Daoy (cell line): ENCODE data around the gene COQ8B. TPM values are rescaled to one million over a fixed set of nuclear protein-coding genes. Genes with fewer than 3 reads are reported as not detected.

ENCODE experiments used
- DNase-seq: peaks from one replicate; pipeline ENCODE4 v3.0.0-alpha.2; 2015; ENCODE audit warnings: low read depth
- total RNA-seq: library from RNA; depleted of rRNA; stranded (reverse); fragments of >200 nt; shearing (Covaris generic); gene quantifications from 2 replicates; pipeline ENCODE4 v1.2.3, GENCODE V29; 2014

COQ8B gene
- total RNA-seq, 1 experiment from 2014 or later = 20.0 TPM

DNA sequence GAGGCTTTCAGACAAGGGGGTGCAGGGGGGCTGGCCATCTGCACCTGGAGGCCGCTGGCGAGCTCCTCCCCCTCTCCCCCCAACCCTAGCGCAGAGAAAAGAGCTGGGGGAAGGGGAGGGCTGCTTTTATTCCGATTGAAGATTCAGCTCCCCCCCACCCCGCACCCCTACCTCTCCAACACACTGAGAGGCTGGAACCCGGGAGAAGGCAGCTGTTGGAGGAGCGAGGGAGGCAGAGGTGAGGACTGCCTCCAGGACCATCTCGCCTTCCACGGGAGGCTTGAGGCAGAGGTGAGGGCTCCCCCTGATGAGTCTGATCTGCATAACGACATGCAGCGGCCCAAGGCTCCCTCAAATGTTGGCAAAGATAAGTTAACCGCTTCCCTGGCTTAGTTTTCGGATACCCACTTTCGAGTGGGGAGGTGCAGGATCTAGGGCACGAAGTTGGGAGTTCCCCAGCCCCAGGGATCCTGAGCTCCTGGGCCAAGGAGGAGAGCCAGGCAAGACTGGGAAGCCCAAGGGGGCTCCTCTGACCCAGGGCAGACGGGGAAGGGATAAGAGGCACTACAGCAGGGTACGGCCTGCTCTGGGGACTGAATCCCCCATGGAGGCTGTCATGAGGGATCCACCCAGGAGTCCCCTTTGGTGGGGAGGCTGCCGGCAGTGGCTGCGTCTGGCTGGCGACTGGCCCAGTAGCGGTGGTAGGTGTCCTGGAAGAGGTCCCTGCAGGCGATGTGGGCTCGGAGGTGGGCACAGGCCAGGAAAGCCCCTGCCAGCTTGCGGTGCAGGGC, 25.1 kb downstream of the COQ8B start:
- DNase-seq = peak; percentile 34

DNA sequence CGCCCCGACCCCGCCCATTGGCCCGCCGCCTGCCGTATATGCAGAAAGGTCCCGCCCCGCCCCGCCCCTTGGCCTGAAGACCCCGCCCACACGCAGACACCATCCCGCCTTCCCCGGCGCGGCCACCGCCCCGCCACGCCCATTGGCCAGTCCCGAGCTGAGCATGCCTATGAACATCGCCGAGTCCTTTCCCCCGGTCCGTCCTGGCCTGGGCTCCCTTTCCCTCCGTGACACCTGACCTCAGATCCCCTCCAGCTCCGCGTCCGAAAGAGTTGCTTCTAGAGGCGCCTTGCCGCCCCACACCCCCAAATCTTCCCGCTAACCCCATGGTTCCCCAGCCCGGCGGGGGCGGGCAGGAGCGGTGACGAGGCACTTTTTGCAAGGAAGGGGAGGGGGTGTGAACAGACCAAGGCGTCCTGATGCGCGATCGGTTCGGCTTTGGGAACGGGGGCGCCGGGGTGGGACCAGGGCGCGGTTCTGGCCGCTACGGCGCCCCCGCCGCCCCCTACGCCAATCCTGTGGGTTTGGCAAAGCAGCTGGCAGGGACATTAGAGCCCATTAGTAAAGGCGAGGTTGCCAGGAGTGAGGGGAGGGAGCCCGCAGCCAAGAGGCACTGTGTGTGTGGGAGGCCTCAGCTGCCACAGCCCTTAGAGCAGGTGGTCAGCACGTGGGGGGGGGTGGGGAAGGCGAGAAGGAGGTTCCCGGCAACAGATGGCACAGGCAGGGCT, 25.8 kb downstream of the COQ8B start:
- DNase-seq = peak; percentile 97

- DNase-seq = no peak
Observed at GRCh38 chr19:40690050-40690692, 26.5 kb downstream of the COQ8B start, which contains the start of gene NUMBL. Gene NUMBL, minus strand, starts transcription at chr19:40690651. Its CDS starts 168 bp downstream, at chr19:40690483.

DNA sequence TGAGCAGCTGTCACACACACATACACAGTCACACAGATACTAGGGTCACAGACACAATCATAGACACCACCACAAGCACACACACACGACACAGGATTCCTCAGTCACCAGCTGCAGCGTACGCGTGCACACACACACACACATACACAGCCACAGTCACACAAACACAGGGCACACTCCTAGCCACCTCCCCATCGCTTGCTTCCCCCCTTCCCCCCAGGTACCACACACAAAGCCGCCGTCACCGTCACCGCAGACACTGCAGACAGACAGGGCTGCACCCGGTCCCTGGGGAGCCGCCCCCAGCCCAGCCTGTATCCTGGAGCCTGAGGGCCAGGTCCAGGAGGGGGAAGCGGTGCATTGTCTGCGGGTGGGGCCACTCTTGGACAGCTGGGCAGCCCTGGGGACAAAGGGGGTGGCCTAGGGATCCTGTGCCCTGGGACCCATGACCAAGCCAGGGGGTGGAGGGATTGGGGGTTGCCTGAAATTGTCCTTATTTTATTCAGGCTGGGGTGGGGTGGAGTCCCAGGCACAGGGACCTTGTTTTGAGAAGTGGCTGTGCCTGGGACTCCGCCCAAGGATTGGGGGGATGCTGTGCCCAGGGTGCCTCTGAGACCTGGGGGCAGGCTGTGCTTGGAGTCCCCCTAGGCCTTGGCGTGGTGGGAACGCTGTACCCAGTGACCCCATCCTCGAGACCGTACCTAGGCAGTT, 27.2 kb downstream of the COQ8B start:
- peak; percentile 44 for DNase-seq

DNA sequence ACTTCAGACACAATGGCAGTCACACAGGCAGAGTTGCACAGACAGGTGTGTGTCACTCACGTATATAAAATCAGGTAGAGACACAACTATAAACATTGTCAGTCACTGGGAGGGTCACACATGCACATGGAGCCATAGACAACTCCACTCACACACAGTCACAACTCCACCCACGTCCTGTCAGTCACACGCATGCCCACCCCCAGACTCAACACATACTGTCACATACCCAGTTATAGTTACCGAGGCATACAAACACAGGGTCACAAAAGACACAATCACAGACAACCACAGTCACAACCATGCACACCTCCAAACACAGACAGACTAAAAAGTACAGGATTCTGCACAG, 27.7 kb downstream of the COQ8B start:
- no peak for DNase-seq

DNA sequence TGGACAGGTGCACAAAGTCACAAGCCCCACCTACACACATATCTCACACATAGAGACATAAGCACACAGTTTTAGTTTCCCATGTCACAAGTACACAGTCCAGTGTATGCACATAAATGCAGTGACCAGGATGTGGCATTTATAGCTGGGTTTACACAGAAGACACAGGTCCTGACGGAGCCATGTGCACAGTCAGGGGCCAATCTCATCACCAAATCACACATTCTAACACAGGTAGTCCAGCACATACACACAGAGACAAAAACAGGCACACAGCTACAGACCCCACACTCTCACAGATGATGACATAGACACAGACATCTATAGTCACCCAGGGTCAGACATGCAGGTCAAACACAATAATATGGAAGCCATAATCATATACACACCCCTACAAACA, 28.4 kb downstream of the COQ8B start:
- DNase-seq = no peak

DNA sequence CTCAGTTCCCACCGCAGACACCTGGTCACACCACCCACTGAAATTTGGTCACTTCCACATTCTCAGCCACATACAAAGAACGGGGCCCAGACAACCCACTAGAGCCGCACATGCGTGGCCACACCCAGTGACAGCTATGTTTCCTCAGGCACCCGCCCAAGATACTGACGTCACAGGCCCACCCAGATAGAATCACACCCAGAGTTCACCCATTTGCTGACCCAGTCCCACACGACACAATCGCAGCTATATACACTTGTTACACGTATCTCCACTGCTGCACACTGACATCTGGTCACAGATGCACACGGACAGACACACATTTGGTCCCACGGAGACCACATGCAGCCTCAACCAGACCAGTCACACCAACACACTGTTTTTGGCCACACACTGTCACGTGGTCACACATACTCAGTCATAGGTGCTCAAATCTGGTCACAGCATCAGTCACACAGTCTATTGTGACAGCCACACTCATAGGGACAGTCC, 29.1 kb downstream of the COQ8B start:
- DNase-seq = no peak

DNA sequence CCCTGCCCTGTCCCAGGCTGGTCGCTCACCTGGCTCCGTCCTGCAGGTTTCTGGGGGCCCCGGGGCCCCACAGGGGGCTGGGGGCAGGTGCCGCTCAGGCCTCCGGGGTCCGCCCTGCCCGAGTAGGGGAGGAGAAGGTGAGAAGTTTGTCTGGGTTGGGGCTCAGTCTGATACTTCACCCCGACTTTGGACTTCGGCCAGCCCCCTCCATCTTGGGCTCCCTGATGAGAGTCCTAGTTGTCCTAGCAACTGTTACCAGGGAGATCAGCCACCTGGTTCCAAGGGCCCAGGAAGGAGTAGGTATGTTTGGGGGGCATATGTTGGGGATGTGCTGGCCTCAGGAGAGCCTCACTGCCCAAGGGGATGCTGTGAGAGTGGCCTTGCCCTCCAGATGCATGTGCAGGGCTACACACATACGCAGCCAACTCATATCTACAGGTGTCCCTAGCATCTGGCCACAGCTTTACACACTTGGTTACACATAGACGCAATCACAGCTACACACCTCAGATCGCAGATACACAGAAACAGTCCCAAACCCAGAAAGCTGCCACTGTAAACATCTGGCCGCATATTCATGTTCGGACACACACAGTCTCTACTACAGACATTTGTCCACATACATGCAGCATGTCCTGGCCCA, 29.7 kb downstream of the COQ8B start:
- no peak for DNase-seq

DNA sequence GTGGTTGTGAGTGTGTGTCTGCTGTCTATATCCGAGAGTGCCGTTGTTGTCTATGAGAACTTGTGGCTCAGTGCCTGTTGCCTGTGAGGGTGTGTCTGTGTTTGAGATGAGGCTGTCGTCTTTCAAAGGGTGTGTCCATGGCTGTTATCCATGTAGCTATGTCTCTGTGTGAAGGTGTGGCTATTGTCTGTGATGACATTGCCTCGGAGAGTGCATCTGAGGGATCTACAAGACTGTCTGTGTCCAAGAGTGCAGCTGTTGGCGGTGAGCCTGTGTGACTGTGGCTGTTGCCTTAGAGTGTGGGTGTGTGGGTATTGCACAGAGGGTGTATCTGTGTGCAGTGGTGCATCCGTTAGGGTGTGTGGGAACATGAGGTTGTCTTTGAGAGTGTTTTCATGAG, 31.1 kb downstream of the COQ8B start:
- no peak for DNase-seq

GRCh38 chr19:40685016-40685526, 31.6 kb downstream of the COQ8B start:
- no peak for DNase-seq

- no peak for DNase-seq
Observed at GRCh38 chr19:40684280-40684679, 32.4 kb downstream of the COQ8B start.

DNA sequence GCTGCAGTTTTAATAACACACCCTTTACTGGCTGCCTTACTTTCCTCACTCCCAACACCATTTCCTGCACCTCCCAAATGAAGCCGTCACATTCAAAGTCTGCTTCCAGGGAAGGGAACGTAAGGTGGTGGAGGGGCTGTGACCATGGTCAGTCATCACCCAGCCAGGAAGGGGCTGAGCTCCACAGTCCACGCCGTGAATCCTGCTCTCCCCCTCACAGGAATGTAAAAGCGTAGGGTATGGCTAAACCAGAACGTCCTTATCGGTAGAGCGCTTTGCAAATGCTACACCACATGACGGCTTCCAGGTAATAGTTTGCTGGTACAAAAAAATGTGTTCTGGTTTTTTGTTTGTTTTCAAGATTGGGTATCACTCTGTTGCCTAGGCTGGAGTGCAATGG, 33.2 kb downstream of the COQ8B start:
- no peak for DNase-seq

- no peak for DNase-seq
Observed at GRCh38 chr19:40682431-40682964, 34.2 kb downstream of the COQ8B start.

DNA sequence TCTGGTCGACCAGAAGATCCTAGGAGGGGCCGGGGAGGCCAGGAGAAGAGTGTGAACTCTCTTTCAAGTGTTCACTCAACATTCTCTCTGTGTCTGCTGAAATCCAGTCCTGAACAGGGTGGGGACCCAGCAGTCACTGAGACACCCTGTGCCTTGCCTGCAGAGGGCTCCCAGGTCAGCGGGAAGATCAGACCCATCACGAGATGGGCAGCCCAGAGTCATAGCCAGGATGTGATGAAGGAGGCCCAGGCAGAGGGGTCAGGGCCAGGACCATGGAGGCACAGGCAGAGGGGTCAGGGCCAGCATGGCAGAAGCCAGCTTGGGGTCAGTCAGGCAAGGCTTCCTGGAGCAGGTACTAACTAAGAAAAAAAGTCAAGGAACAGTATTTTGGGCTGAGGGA, 35.6 kb downstream of the COQ8B start:
- no peak for DNase-seq

GRCh38 chr19:40677156-40677555, 39.5 kb downstream of the COQ8B start:
- no peak for DNase-seq

DNA sequence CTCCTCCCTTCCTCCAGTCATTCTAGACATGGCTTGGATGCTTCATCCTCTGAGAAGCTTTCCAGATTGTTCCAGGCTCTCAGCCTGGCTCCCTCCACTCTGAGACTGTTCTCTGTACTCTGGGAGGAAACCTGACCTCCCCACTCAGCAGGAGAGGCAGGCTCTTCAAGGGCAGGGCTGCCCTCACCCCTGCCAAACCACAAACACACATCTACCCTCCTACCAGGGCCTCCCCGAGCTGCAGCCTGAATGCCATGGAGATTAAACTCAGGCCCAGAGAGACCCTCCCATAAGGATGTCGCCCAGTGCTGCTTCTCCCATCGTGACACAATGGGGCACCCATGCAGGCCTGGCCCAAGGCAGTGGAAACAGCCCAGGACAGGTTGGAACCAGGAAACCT, 42.4 kb downstream of the COQ8B start:
- DNase-seq = peak; percentile 46

GRCh38 chr19:40673397-40673796, 43.3 kb downstream of the COQ8B start:
- no peak for DNase-seq

GRCh38 chr19:40672573-40673299, 44.0 kb downstream of the COQ8B start:
- DNase-seq = no peak

DNA sequence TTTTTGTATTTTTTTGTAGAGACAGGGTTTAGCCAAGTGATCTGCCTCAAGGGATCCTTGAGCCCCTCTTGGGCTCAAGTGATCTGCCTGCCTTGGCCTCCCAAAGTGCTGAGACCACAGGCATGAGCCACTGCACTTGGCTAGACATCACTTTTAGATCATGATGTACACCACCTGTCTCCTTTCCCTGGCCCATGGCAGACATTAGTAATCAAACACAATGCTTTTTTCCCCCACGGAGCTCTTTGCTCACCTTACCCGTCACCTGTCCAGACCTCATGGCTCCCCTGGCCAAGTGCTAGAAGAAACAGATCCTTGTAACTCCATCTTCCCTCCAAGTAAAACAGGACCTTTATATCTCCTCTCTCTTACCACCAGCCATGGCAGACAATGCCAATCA, 44.6 kb downstream of the COQ8B start:
- DNase-seq = no peak

DNA sequence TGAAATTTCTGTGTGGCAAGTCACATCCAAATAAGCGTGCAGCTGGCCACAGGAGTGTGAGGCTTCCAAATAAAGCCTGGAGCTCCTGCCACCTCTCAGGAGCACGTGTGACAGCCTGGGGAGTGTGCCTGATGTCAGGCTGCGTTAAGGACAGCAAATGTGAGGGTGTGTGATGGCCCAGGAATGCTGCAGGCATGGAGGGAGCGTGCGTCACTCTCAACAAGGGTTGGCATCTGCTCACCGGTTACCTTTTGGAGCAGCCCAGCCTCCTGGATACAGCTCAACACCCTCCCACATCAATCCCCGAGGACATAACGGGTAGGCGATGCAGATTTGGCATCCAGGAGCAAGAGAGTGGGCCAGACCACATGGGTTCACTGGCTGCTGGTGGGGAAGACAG, 45.3 kb downstream of the COQ8B start:
- DNase-seq = no peak
